Superior temporal gyrus (tissue), 1 donor: Measurements from ENCODE around the gene MUC6.
A peak's percentile ranks its signal among the peaks of the same experiment; 100 is the strongest.

Source experiments
- DNase-seq: peaks from one replicate; pipeline ENCODE4 v3.0.0-alpha.2; 2016; ENCODE audit errors: extremely low spot score

Gene MUC6

GRCh38 chr11:1052133-1053011 lies 15.9 kb upstream of the MUC6 start:
- no peak for DNase-seq

DNA sequence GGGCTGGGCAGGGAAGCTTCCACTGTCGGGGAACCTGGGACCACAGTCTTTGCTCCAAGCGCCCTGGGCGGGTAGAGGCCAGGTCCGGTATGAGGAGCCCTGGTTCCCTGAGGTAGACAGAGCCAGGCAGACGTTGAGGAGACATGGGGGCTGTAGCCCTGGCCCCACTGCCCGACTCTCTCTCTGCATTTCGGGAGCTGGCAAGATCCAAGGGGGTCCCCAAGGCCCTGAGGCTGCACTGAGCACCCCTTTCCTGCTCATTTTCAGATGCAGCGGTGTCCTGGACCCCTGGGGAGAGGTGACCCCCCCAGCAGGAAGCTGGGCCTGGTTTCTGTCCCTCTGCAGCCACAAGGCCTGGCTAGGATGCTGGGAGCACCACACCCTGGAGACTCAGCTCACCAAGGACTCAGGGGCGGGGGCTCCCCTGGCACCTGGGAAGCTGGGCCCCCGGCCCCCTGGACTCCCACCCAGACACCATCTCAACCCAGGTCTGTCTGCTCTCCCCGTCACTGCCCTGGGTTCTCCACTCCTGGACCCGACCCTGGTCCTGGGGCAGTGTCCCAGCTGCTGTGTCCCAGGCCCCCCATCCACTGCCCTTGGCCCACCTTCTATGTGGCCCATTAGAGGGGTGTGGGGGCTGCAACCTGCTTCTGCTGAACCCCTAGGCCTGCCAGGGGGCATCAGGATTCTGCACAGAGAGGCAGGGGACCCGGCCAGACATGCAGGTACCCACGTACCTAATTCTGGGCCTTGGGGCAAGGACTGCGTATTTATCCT lies 15.0 kb upstream of the MUC6 start:
- no peak for DNase-seq

DNA sequence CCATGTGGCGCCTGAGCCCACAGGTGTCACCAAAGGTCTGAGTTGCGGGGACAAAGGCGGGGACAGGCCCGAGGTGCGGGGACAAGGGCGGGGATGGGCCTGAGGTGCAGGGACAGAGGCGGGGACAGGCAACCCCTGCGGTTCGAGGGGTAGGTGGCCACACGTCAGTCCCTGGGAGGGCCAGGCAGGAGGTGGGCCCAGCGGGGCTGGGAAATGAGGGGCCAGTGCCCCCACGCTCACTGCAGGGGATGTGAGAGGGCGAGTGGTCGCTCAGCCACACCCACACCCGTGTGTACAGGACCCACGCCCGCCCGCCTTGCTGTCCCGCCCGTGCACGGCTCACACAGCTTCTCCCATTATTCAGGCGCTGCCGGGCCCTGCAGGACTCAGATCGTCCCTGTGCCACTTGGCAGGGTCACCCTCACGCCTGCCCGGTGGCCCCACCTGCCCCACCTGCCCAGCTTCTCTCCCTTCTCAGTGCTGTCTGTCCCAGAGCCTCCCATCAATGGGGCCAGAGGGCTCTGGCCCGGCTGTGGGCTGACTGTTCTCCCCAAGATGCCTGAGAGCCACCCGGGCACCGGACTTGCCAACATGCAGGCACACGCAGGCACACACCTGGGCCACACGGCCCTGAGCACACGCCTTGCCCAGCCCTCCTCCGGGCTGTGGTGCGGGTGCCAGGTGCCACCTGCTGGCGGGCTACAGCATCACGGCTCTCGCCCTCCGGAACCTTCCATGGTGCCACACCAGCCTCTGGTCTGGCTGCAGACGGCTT lies 14.2 kb upstream of the MUC6 start:
- peak; percentile 62 for DNase-seq

GRCh38 chr11:1049911-1050580 lies 13.5 kb upstream of the MUC6 start:
- DNase-seq: no peak

- no peak for DNase-seq
Measured at GRCh38 chr11:1049431-1049891, 12.9 kb upstream of the MUC6 start.

DNA sequence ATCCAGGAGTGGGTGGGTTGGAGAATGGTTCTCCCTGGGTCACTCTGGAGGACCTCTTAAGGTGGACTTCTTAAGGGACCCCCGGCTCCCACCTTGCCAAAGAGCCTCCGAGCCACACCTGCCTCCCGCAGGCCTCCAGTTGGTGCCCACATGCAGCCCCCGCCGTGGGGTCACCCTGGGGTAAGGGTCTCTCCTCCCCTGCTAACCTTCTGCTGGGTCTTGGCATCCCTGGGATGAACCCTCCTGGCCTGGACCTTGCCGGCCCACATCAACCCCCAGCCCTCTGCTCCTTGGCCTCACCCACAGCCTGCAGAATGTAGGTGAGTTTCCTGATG lies 12.5 kb upstream of the MUC6 start:
- no peak for DNase-seq

GRCh38 chr11:1048375-1049070 lies 12.0 kb upstream of the MUC6 start:
- no peak for DNase-seq

- no peak for DNase-seq
Measured at GRCh38 chr11:1047595-1048156, 11.2 kb upstream of the MUC6 start.

DNA sequence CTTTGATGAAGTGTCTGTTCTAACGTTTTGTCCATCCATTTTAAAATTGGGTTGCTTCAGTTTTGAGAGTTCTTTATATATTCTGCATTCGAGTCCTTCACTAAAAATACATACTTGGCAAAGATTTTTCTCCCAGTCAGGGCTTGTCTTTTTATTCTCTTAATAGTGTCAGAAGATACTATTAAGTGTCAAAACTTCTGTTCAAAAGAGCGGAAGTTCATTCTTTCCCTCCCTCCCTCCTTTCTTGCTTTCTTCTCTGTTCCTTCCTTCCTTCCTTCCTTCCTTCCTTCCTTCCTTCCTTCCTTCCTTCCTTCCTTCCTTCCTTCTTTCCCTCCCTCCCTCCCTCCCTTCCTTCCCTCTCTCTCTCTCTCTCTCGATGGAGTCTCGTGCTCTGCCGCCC lies 7.6 kb upstream of the MUC6 start:
- no peak for DNase-seq

- DNase-seq: no peak
Measured at GRCh38 chr11:1043563-1044096, 7.1 kb upstream of the MUC6 start.

DNA sequence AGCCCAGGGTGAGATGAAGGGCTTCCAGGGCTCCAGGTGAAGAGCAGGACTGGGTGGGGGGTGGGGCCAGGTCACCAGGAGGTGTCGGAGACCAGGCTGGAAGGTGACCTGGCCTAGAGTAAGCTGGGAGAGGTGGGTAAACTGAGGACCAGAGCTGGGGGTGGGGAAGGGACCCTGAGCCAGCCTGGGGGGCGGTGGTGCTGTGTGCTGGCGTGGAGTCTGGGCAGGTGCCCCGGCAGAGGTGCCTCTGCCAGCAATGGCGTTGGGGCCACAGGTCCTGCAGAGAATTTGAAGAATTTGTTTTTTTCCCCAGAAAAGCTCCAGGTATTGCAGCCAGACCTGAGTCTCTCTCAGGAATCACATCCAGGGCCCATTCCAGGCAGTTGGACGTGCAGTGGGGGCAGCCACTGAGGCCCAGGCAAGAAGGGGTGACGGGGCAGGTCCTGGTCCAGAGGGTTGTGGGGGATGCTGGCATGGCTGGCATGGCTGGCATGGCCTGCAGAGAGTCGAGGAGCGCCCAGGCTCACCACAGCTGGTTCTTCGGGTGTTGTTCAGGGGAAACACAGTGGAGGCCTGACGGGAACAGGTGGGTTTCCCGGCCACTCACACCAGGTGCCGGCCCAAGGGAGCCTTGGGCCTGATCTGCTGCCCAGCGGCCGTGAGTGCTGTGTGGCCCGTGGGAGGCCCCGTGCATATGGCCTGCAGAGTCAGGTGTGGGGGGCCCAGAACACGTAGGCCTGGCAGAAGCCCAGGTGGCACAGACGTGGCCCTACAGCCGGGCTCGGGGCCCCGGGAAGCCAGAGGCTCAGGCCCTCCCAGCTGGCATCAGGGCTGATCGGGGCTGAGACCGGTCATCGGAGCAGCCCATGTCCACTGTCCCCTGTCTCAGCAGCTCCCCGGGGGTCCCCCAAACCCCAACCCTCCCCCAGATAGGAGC lies 6.4 kb upstream of the MUC6 start:
- DNase-seq: no peak

- no peak for DNase-seq
Measured at GRCh38 chr11:1041936-1042608, 5.6 kb upstream of the MUC6 start.

DNA sequence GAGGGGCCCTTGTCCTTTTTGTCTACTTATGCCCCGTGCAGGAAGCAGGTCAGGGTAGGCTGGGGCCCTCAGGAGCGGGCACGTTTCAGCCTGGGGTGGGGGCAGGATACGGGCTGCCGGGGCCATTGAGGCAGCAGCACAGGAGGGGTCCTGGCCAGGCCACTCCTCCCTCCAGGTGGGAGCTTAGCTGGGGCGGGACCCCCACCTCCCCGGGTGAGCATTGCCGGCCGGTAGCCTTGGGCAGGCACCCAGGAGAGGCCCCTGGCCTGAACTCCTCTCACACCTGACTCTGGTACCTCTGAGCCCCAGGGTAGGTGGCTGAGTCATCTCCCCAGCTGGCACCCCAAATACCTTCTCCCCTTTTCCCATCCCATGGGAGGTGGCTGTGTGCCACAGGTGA lies 5.0 kb upstream of the MUC6 start:
- DNase-seq: no peak

DNA sequence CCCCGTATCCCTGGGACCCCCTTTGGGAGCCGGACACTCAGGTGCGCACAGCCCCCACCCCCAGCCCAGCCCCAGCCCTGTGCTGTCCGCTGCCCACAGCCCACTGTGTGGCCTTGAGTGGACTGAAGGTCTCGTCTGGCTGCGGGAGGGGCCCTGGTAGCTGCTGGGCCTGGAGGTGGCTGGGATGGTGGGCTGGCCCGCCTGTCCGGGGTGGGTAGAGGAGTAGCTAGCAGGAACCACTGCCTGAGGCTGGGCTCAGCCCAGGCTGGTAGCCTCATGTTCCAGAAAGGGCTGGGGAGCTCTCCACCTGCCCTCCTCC lies 4.6 kb upstream of the MUC6 start:
- no peak for DNase-seq

- DNase-seq: no peak
Measured at GRCh38 chr11:1040428-1041148, 4.1 kb upstream of the MUC6 start.

DNA sequence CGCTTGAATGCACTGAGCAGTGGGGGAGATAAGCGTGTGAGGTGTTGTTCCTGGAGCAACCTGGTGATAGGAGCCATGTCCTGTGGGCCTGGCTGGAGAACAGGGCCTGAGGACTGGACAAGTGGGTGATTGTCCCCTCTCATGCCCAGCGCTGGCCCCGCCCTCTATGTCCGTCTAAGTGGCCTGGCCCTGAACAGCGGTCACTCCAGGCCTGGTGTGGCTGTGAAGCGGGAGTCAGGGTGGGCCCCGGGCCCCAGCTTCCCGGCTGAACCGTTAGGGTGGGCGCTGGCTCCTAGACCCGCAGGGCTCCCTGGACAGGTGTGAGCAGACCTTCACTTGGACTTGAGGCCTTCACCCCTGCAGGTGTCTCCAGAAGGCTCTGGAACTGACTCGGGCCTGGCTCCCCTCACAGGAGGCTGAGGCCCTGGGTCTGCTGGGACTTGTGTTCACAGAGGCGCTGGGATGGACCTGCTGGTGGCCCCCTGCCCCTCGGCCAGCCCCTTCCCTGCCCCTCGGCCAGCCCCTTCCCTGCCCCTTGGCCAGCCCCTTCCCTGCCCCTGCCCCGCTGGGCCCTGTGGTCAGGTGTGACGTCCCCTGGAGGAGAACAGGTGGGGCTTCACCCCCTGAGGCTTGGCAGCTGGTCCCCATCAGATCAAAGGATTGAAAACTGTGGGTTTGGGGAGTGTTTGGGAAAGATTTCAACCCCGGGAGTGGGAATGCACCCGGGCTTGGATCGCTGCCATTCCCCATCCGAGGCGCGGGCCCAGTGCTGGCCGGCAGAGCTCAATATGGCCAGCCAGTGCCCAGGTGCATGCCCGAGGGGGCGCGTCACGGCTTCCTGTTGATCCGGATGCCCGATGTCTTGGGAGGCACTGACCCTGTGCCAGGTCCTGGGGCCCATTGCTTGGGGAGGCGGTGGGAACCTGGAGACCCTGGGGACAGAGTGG lies 3.2 kb upstream of the MUC6 start:
- no peak for DNase-seq

GRCh38 chr11:1038921-1039320 lies 2.4 kb upstream of the MUC6 start:
- DNase-seq: no peak
